T47D (cell line): ENCODE measurements around the gene BLOC1S5.

ENCODE experiments used
- DNase-seq, 2 experiments: peaks; one replicate each; pipeline versions ENCODE4 v3.0.0 to v3.0.0-alpha.2; 2011 to 2012; ENCODE audit warnings: low read depth in 1 of 2, low spot score in 1 of 2
- JUND ChIP-seq: IDR thresholded peaks from 2 replicates; pipeline ENCODE4 v1.6.1; 2012; ENCODE audit warnings: low read depth
- in situ Hi-C: cut with HindIII; loops from 2 replicates; pipeline ENCODE4 v1.10.0; 2016; ENCODE audit warnings: low sequenced_read_pairs, low pct_unique_long_range_greater_than_20kb

Gene BLOC1S5

GRCh38 chr6:8074213-8074612 lies 10.0 kb upstream of the BLOC1S5 start:
- TF ChIP-seq JUND = no peak
- no peak for DNase-seq
- in situ Hi-C loops = no loop called here

- no peak for TF ChIP-seq JUND
- in situ Hi-C loops = no loop called here
- DNase-seq = no peak
Measured at GRCh38 chr6:8073758-8074157, 9.6 kb upstream of the BLOC1S5 start.

GRCh38 chr6:8070718-8071117 lies 6.5 kb upstream of the BLOC1S5 start:
- no peak for TF ChIP-seq JUND

GRCh38 chr6:8069631-8070284 lies 5.6 kb upstream of the BLOC1S5 start:
- no peak for DNase-seq
- in situ Hi-C loops = no loop called here
- TF ChIP-seq JUND = no peak

More at GRCh38 chr6:8070718-8071117, 6.5 kb upstream of the BLOC1S5 start:
- in situ Hi-C loops = no loop called here
- no peak for DNase-seq

- DNase-seq = no peak
- no peak for TF ChIP-seq JUND
- in situ Hi-C loops = no loop called here
Measured at GRCh38 chr6:8069151-8069550, 5.0 kb upstream of the BLOC1S5 start.

GRCh38 chr6:8066108-8066507 lies 1.9 kb upstream of the BLOC1S5 start:
- no peak for TF ChIP-seq JUND
- peak in 1 of 2 experiments; percentile 18 for DNase-seq
- in situ Hi-C loops = no loop called here

GRCh38 chr6:8065519-8065911 lies 1.3 kb upstream of the BLOC1S5 start:
- in situ Hi-C loops = no loop called here
- DNase-seq = no peak
- no peak for TF ChIP-seq JUND

- no peak for TF ChIP-seq JUND
- in situ Hi-C loops = no loop called here
- peak in 1 of 2 experiments; percentile 39 for DNase-seq
Measured at GRCh38 chr6:8064638-8065518, 689 bp upstream of the BLOC1S5 start.

GRCh38 chr6:8061736-8062135 lies 2.5 kb downstream of the BLOC1S5 start:
- TF ChIP-seq JUND = no peak

GRCh38 chr6:8060346-8060745 lies 3.8 kb downstream of the BLOC1S5 start:
- no peak for DNase-seq
- no peak for TF ChIP-seq JUND
- in situ Hi-C loops = no loop called here

More at GRCh38 chr6:8061736-8062135, 2.5 kb downstream of the BLOC1S5 start:
- in situ Hi-C loops = no loop called here
- DNase-seq = no peak

- TF ChIP-seq JUND = no peak
- peak in 1 of 2 experiments; percentile 36 for DNase-seq
- in situ Hi-C loops = no loop called here
Measured at GRCh38 chr6:8059129-8059528, 5.1 kb downstream of the BLOC1S5 start.

GRCh38 chr6:8057793-8058192 lies 6.4 kb downstream of the BLOC1S5 start:
- no peak for TF ChIP-seq JUND
- in situ Hi-C loops = no loop called here
- no peak for DNase-seq

GRCh38 chr6:8057263-8057662 lies 6.9 kb downstream of the BLOC1S5 start:
- no peak for DNase-seq
- TF ChIP-seq JUND = no peak
- in situ Hi-C loops = no loop called here
